ENCODE data around the gene VPS18.

DNA sequence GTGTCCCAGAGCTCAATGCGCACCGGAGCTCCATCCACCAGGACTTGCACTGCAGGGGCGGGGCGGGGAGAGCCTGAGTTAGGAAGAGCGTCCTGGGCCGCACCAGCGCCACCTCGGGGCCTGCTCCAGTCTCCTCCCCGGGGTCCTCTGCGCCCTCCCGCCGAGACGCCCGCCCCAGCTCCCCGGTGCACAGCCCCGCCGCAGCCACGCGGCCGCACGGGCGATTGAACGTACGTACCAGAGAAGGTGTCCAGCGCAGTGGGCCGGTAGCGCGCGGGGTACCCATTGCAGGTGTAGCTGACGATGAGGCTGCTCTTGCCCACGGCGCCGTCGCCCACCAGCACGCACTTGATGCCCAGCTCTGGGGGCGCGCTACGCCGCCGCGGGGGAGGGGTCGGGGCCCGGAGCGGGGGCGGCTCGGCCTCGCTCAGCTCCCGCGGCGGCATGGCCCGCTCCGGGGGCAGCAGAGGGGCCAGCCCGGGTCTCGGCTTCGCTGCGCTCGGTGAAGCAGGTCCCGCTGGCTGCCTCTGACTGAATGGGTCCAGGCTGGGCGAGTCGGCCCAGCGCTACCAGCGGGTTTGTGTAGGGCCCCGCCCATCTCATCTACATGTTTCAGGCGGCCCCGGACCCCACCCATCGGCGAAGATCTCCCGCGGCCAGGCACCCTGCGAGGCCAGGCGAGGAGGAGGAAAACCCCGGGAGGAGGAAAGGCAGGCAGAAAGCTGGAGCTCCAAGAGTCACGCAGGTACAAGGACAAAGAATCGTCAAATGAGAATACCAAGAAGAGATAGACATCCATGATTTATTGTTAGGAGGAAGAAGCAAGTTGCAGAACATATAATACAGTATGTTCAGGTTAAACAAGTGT lies 20.3 kb upstream of the VPS18 start, which contains the start of gene RHOV:
- TF ChIP-seq, protein P1, sequence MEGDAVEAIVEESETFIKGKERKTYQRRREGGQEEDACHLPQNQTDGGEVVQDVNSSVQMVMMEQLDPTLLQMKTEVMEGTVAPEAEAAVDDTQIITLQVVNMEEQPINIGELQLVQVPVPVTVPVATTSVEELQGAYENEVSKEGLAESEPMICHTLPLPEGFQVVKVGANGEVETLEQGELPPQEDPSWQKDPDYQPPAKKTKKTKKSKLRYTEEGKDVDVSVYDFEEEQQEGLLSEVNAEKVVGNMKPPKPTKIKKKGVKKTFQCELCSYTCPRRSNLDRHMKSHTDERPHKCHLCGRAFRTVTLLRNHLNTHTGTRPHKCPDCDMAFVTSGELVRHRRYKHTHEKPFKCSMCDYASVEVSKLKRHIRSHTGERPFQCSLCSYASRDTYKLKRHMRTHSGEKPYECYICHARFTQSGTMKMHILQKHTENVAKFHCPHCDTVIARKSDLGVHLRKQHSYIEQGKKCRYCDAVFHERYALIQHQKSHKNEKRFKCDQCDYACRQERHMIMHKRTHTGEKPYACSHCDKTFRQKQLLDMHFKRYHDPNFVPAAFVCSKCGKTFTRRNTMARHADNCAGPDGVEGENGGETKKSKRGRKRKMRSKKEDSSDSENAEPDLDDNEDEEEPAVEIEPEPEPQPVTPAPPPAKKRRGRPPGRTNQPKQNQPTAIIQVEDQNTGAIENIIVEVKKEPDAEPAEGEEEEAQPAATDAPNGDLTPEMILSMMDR (conservative IDR thresholded peaks at IDR 0.05), result peak; percentile 42; the same call in 1 of the 2 replicates
- TF ChIP-seq EZH2 (IDR thresholded peaks at IDR 0.05; ENCODE audit: low read depth), result no peak

All from PC-9 (cell line).